Endodermal cell (in vitro differentiated cells): ENCODE results near the gene TMEM250. TPM values are rescaled to one million over a fixed set of nuclear protein-coding genes. Genes with fewer than 3 reads are reported as not detected.
"Not testable (repeated sequence)": the region's sequence is repeated elsewhere in the genome, so short reads cannot be mapped to it uniquely, and the experiment has no call there.

ENCODE experiments used
- DNase-seq: peaks from one replicate; pipeline ENCODE4 v3.0.0-alpha.2; 2017
- H3K27ac ChIP-seq: 2 replicates; pipeline ENCODE4 v1.5.1; 2013; ENCODE audit warnings: mild to moderate bottlenecking, low read depth, low read length, moderate library complexity
- H3K27me3 ChIP-seq: 2 replicates; pipeline ENCODE4 v1.6.1; 2013; ENCODE audit warnings: mild to moderate bottlenecking, low read length, moderate library complexity; ENCODE audit not compliant: insufficient read depth, control insufficient read depth, poor library complexity, severe bottlenecking
- H3K36me3 ChIP-seq: 2 replicates; pipeline ENCODE4 v1.7.0; 2013; ENCODE audit warnings: mild to moderate bottlenecking, low read length, moderate library complexity; ENCODE audit not compliant: control insufficient read depth, insufficient read depth
- H3K4me1 ChIP-seq: one replicate; pipeline ENCODE4 v1.7.0; 2013; ENCODE audit warnings: low read length; ENCODE audit not compliant: control insufficient read depth, insufficient read depth
- H3K4me3 ChIP-seq: 2 replicates; pipeline ENCODE4 v1.5.1; 2013; ENCODE audit warnings: mild to moderate bottlenecking, low read length, moderate library complexity
- H3K9ac ChIP-seq: 2 replicates; pipeline ENCODE4 v1.6.1; 2013; ENCODE audit warnings: mild to moderate bottlenecking, low read length, moderate library complexity; ENCODE audit not compliant: poor library complexity, severe bottlenecking; ENCODE audit errors: extremely low read depth
- H3K9me3 ChIP-seq: 2 replicates; pipeline ENCODE4 v1.6.1; 2013; ENCODE audit warnings: mild to moderate bottlenecking, low read length, moderate library complexity; ENCODE audit not compliant: control insufficient read depth
- H3K27ac Mint-ChIP-seq: 2 replicates; pipeline ENCODE4 v1.8.0; 2020; ENCODE audit warnings: mixed read lengths
- H3K27me3 Mint-ChIP-seq: 2 replicates; pipeline ENCODE4 v1.8.0; 2021; ENCODE audit warnings: mild to moderate bottlenecking, mixed read lengths; ENCODE audit not compliant: insufficient read depth
- H3K36me3 Mint-ChIP-seq: 2 replicates; pipeline ENCODE4 v1.8.0; 2020; ENCODE audit warnings: low read depth, mixed read lengths
- H3K4me1 Mint-ChIP-seq: 2 replicates; pipeline ENCODE4 v1.8.0; 2020; ENCODE audit warnings: mixed read lengths
- H3K4me3 Mint-ChIP-seq: 2 replicates; pipeline ENCODE4 v1.8.0; 2020; ENCODE audit warnings: mild to moderate bottlenecking, moderate library complexity, mixed read lengths
- H3K9me3 Mint-ChIP-seq: 2 replicates; pipeline ENCODE4 v1.8.0; 2020; ENCODE audit warnings: mild to moderate bottlenecking, mixed read lengths
- WGBS, 2 experiments: methylation state at CpG; one replicate each; pipeline versions ENCODE4 v1.1.5 to v1.1.7; 2013; ENCODE audit warnings: missing lambda C conversion rate in 2 of 2, mixed read lengths in 1 of 2; ENCODE audit not compliant: insufficient coverage in 1 of 2, insufficient read length in 1 of 2; 5-methylcytosine and 5-hydroxymethylcytosine counted together
- total RNA-seq, 2 donors: library from RNA; stranded (reverse); fragmentation: NEBNext Ultra II Directional in 1 of 2; extraction: Animal tissue kit (Norgen Biotek cat#: 25700) in 1 of 2; gene quantifications; 2 replicates in 1 of 2; 3 replicates in 1 of 2; pipeline ENCODE4 v1.2.1, GENCODE V29; 2021
- TF ChIP-seq, protein P1 (sequence below): fragments of 200-600 bp; sonication (generic); conservative IDR thresholded peaks from 2 replicates; pipeline ENCODE4 v1.5.0; 2021; ENCODE audit warnings: antibody characterized with exemption, mild to moderate bottlenecking

TMEM250 gene
- total RNA-seq, 2 donors from 2014 or later: 56.4 to 58.4 TPM

DNA sequence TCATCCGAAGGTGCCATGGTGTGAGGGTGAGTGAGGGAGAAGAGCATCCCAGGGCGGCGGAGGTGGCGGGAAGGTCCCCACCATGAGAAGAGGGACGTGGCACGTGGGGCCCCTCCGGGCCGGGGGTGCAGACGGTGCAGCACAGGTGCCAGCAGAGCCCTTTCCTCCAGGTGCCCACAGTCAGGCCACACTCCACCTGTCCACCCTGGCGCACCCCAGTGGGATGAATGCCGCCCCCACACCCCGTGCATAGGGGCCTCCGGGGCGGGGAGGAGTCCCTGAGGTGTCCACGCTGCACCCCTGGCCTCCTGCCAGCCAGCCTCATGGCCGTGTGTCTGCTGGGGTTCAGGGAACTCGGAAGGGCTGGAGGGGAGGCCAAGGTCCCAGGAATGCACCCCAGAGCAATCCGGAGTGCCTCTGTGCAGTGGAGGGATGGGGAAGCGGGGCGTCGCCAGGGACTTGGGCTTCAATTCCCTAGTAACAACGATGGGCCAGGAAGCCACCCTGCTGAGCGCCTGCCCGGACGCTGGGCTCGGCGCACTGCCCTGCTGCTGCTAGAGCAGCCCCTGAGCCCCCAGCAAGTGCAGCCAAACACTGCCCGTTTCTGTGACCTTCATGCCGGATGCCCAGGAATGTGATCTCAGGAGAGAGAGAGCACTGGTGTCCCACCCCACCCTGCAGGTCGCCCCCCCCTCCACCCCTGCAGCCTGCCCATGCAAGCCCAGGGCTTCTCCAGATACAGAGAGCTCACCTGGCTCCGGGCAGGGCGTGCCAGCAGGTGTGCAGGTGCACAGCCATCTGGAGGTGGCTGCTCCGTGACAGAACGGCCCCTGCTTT lies 14.8 kb downstream of the TMEM250 start:
- H3K4me1 ChIP-seq: peaks cover 8% of the 10 kb centered on the region
- H3K4me3 Mint-ChIP-seq: no peak overlapping the region
- no peaks in the 10 kb centered on the region for H3K9me3 ChIP-seq
- no peak overlapping the region for H3K27ac Mint-ChIP-seq
- no peaks in the 10 kb centered on the region for H3K9me3 Mint-ChIP-seq
- H3K27me3 Mint-ChIP-seq: peaks cover 8% of the 10 kb centered on the region
- 74 to 76% methylated on average over 28 to 34 of the region's 34 CpGs for WGBS, 2 experiments
- no peaks in the 10 kb centered on the region for H3K36me3 Mint-ChIP-seq
- no peaks in the 10 kb centered on the region for H3K27me3 ChIP-seq
- H3K36me3 ChIP-seq: no peaks in the 10 kb centered on the region
- DNase-seq: peak; percentile 66
- H3K9ac ChIP-seq: no peak overlapping the region
- H3K4me3 ChIP-seq: no peak overlapping the region
- TF ChIP-seq, protein P1, sequence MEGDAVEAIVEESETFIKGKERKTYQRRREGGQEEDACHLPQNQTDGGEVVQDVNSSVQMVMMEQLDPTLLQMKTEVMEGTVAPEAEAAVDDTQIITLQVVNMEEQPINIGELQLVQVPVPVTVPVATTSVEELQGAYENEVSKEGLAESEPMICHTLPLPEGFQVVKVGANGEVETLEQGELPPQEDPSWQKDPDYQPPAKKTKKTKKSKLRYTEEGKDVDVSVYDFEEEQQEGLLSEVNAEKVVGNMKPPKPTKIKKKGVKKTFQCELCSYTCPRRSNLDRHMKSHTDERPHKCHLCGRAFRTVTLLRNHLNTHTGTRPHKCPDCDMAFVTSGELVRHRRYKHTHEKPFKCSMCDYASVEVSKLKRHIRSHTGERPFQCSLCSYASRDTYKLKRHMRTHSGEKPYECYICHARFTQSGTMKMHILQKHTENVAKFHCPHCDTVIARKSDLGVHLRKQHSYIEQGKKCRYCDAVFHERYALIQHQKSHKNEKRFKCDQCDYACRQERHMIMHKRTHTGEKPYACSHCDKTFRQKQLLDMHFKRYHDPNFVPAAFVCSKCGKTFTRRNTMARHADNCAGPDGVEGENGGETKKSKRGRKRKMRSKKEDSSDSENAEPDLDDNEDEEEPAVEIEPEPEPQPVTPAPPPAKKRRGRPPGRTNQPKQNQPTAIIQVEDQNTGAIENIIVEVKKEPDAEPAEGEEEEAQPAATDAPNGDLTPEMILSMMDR: no peak
- no peak overlapping the region for H3K27ac ChIP-seq
- H3K4me1 Mint-ChIP-seq: peaks cover 7% of the 10 kb centered on the region

DNA sequence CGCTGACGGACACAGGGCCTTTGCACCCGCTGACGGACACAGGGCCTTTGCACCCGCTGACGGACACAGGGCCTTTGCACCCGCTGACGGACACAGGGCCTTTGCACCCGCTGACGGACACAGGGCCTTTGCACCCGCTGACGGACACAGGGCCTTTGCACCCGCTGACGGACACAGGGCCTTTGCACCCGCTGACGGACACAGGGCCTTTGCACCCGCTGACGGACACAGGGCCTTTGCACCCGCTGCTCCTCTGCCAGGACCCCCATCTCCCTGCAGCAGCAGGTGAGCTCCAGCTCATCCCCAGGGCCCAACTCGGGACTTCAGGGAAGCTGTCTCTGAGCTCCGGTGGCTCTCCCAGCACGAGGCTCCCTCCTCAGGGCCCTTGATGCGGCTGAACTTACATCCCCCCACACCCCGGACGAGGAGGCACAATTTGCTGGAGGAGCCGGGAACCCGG lies 17.0 kb downstream of the TMEM250 start:
- not testable (repeated sequence) for H3K4me3 Mint-ChIP-seq, H3K9ac ChIP-seq, H3K9me3 Mint-ChIP-seq, H3K4me1 ChIP-seq, H3K4me3 ChIP-seq, H3K4me1 Mint-ChIP-seq, H3K9me3 ChIP-seq, H3K36me3 ChIP-seq, H3K36me3 Mint-ChIP-seq, H3K27ac ChIP-seq, H3K27ac Mint-ChIP-seq, DNase-seq, H3K27me3 ChIP-seq
- WGBS, 2 experiments: 93 to 97% methylated on average over 6 to 13 of the region's 27 CpGs
- H3K27me3 Mint-ChIP-seq: peaks cover 19% of the 10 kb centered on the region

DNA sequence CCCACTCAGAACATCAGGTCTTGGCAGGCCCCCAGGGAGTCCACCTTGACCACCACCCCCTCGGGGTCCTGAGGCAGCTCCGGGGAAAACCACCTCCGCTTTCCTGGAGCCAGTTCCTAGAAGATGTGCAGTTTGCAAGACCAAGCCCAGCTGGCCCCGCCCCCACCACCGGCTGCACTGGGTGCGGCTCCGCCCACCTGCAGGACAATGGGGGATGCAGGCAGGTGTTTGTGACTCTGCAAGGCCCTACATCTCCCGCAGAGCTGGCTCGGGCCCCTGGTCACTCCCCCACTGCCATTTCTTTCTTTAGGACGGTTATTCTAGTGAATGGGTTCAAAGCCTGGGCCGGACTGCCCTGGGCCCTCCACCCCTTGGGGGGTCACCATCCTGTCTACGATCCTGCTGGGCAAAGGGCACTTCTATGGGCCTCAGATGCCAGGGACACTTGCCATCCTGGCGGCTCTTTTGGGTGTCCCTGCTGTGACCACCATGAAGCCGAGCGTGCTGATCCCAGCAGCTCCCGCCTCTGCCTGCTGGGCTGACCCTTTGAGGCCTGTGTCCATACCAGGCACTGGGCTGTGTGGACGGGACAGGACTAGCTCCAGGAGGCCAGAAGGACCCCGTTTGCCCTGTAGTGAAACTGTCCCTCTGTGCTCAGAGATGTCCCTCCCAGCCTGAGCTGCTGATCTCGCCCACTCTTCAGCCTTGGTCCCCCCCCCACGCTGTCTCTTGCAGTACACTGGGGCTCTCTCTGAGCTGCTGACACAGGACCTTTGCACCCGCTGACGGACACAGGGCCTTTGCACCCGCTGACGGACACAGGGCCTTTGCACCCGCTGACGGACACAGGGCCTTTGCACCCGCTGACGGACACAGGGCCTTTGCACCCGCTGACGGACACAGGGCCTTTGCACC lies 17.7 kb downstream of the TMEM250 start:
- TF ChIP-seq, protein P1: no peak
- no peak overlapping the region for H3K27ac ChIP-seq
- Mint-ChIP-seq H3K27ac (no peak overlapping the region), H3K9me3 (no peaks in the 10 kb centered on the region), H3K36me3 (no peaks in the 10 kb centered on the region), H3K4me3 (no peak overlapping the region), H3K27me3 (peaks cover 26% of the 10 kb centered on the region), H3K4me1 (peaks cover 8% of the 10 kb centered on the region)
- H3K27me3 ChIP-seq: peaks cover 3% of the 10 kb centered on the region
- H3K4me3 ChIP-seq: no peak overlapping the region
- DNase-seq: peak; percentile 93
- H3K4me1 ChIP-seq: peaks cover 8% of the 10 kb centered on the region
- no peaks in the 10 kb centered on the region for H3K36me3 ChIP-seq
- 69 to 73% methylated on average over 14 to 21 of the region's 30 CpGs for WGBS, 2 experiments
- no peaks in the 10 kb centered on the region for H3K9me3 ChIP-seq
- H3K9ac ChIP-seq: no peak overlapping the region
